CD4-positive, alpha-beta T cell (primary cell): ENCODE results near the gene THRB. TPM values are rescaled to one million over a fixed set of nuclear protein-coding genes. Genes with fewer than 3 reads are reported as not detected.

Experiments
- ATAC-seq: fragments of 200-7000 bp; cut with Tn5 transposase; one replicate; pipeline ENCODE4 v1.10.0; 2022; ENCODE audit warnings: mild to moderate bottlenecking; ENCODE audit not compliant: poor library complexity
- CTCF ChIA-PET: fragments of 350-600 bp; sonication (Branson Sonifier 250); formaldehyde crosslinking; loops from one replicate; lab custom pipeline; 2021; ENCODE audit warnings: antibody characterized with exemption, inconsistent platforms; lab: Charles Lee
- POLR2A ChIA-PET: fragments of 350-600 bp; sonication (Branson Sonifier 250); formaldehyde crosslinking; loops from one replicate; lab custom pipeline; 2021; ENCODE audit warnings: antibody characterized with exemption, inconsistent platforms; lab: Charles Lee
- DNase-seq, 14 experiments: peaks; one replicate each; pipeline ENCODE4 v3.0.0-alpha.2; 2013 to 2020; ENCODE audit warnings: mixed read lengths in 2 of 14
- H3K27ac ChIP-seq, 2 donors: one replicate each; pipeline versions ENCODE4 v1.5.1 to v1.7.0; 2013; ENCODE audit warnings: low read length in 2 of 2, low read depth in 1 of 2, mild to moderate bottlenecking in 1 of 2
- H3K27me3 ChIP-seq, 2 experiments: 1 replicate in 1 of 2; 2 replicates in 1 of 2; pipeline versions ENCODE4 v1.6.1 to v1.7.0; 2013; ENCODE audit warnings: low read length in 2 of 2, control low read depth in 1 of 2, mild to moderate bottlenecking in 1 of 2, moderate library complexity in 1 of 2; ENCODE audit not compliant: insufficient read depth in 2 of 2, control insufficient read depth in 1 of 2
- H3K36me3 ChIP-seq: one replicate; pipeline ENCODE4 v1.6.1; 2013; ENCODE audit warnings: low read length, control low read depth; ENCODE audit not compliant: insufficient read depth
- H3K4me1 ChIP-seq: one replicate; pipeline ENCODE4 v1.6.1; 2013; ENCODE audit warnings: low read length, control low read depth; ENCODE audit not compliant: insufficient read depth
- H3K4me3 ChIP-seq: one replicate; pipeline ENCODE4 v1.5.1; 2013; ENCODE audit warnings: mild to moderate bottlenecking, low read length, moderate library complexity
- H3K9me3 ChIP-seq, 2 experiments: 1 replicate in 1 of 2; 2 replicates in 1 of 2; pipeline versions ENCODE4 v1.6.1 to v1.7.0; 2013; ENCODE audit warnings: low read length in 2 of 2, mild to moderate bottlenecking in 2 of 2, control low read depth in 1 of 2, moderate library complexity in 1 of 2; ENCODE audit not compliant: control insufficient read depth in 1 of 2, insufficient read depth in 1 of 2
- H3K27ac Mint-ChIP-seq: one replicate; pipeline ENCODE4 v1.8.0; 2020; ENCODE audit warnings: mixed read lengths
- H3K27me3 Mint-ChIP-seq: one replicate; pipeline ENCODE4 v1.8.0; 2021; ENCODE audit warnings: mixed read lengths
- H3K36me3 Mint-ChIP-seq: one replicate; pipeline ENCODE4 v1.8.0; 2021; ENCODE audit warnings: low read depth, mixed read lengths
- H3K4me1 Mint-ChIP-seq: one replicate; pipeline ENCODE4 v1.8.0; 2021; ENCODE audit warnings: low read depth, mixed read lengths
- H3K4me3 Mint-ChIP-seq: one replicate; pipeline ENCODE4 v1.8.0; 2020; ENCODE audit warnings: mild to moderate bottlenecking, mixed read lengths
- H3K9me3 Mint-ChIP-seq: one replicate; pipeline ENCODE4 v1.8.0; 2020; ENCODE audit warnings: mixed read lengths
- intact Hi-C, 2 experiments: fragments of 100-400 bp; cut with DNase I in 1 of 2; cut with micrococcal nuclease in 1 of 2; formaldehyde crosslinking; loops; one replicate each; pipeline versions ENCODE4 v1.15.1 to v1.9.0; 2023 to 2025; cut with DNase I, micrococcal nuclease
- total RNA-seq, 174 experiments: library from RNA in 2 of 174; stranded (reverse) in 2 of 174; gene quantifications; one replicate each; pipeline ENCODE4 v1.2.3 and lab custom pipeline; 2021 to 2026
- TF ChIP-seq, protein P1 (sequence below): fragments of 200-600 bp; IDR thresholded peaks from one replicate; pipeline ENCODE4 v1.8.0; 2022; ENCODE audit warnings: antibody characterized with exemption, mild to moderate bottlenecking

Gene THRB
- total RNA-seq, 2 experiments from 2014 or later, result not detected

DNA sequence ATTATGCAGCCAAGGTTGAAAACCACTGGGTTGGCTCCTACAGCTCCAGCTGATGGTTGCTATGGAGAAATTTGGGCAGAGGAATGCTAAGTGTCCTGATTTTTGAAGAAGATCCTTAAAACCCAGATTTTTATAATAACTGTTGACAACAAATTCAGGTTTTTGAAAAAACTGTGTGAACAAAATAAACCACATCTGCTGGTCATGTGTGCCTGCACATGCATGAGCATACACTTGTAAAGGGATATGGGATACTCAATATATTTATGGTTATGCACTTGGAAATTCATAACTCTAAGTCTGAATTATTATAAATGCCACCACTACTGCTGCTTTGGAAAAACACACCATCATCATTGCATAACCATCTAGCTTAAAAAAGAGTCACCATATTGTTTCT, 133.7 kb downstream of the THRB start:
- H3K27me3 ChIP-seq, result no peaks in the 10 kb centered on the region
- ATAC-seq, result no peak
- ChIA-PET CTCF (no interaction called here), POLR2A (no interaction called here)
- no peak overlapping the region for H3K4me3 ChIP-seq
- Mint-ChIP-seq H3K27me3 (no peaks in the 10 kb centered on the region), H3K9me3 (no peaks in the 10 kb centered on the region), H3K4me1 (no peaks in the 10 kb centered on the region), H3K27ac (no peak overlapping the region), H3K4me3 (no peak overlapping the region), H3K36me3 (no peaks in the 10 kb centered on the region)
- no peak overlapping the region for H3K27ac ChIP-seq
- no peaks in the 10 kb centered on the region for H3K36me3 ChIP-seq
- no peaks in the 10 kb centered on the region for H3K4me1 ChIP-seq
- DNase-seq, result no peak
- intact Hi-C loops, result no loop called here
- no peaks in the 10 kb centered on the region for H3K9me3 ChIP-seq
- TF ChIP-seq, protein P1, sequence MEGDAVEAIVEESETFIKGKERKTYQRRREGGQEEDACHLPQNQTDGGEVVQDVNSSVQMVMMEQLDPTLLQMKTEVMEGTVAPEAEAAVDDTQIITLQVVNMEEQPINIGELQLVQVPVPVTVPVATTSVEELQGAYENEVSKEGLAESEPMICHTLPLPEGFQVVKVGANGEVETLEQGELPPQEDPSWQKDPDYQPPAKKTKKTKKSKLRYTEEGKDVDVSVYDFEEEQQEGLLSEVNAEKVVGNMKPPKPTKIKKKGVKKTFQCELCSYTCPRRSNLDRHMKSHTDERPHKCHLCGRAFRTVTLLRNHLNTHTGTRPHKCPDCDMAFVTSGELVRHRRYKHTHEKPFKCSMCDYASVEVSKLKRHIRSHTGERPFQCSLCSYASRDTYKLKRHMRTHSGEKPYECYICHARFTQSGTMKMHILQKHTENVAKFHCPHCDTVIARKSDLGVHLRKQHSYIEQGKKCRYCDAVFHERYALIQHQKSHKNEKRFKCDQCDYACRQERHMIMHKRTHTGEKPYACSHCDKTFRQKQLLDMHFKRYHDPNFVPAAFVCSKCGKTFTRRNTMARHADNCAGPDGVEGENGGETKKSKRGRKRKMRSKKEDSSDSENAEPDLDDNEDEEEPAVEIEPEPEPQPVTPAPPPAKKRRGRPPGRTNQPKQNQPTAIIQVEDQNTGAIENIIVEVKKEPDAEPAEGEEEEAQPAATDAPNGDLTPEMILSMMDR, result no peak

DNA sequence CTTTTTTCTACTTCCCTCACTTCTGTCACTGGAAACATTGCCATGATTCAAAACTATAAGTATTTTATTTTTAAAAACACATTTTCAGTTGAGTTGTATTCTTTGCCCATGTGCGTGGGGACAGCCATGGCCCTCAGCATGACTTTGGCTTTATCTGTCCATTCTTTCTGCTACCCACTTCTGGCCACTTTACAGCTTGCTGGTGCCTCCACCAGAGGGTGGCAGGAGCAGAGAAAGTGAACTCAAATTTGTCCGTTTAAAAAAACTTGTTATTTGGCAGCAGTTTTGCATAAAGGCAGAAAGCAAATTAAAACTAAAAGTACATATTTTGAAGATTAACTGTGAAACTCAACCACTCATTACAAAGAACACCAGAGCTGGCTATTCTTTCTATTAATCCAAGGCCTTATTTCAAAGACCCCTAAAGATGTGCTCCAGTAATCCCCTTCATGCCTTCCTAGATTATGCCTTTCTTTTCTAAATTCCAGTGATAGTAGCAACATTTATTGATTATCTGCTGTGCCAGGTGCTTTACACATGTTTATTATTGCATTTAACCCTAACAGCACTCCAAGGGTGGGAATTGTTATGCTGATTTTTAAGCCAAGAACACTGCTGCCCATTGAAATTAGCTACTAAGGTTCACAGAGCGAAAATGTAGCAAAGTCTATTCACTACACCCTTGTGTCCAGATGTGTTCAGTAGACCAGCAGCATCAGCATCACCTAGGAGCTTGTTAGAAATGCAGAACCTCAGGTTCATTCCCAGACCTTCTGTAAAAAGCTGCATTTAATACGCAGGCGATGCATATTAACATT, 134.8 kb downstream of the THRB start:
- Mint-ChIP-seq H3K36me3 (no peaks in the 10 kb centered on the region), H3K4me1 (no peaks in the 10 kb centered on the region), H3K4me3 (no peak overlapping the region), H3K27ac (no peak overlapping the region), H3K27me3 (no peaks in the 10 kb centered on the region), H3K9me3 (no peaks in the 10 kb centered on the region)
- POLR2A ChIA-PET, result no interaction called here
- no peaks in the 10 kb centered on the region for H3K9me3 ChIP-seq
- TF ChIP-seq, protein P1, result no peak
- intact Hi-C loops, result no loop called here
- H3K27me3 ChIP-seq, result no peaks in the 10 kb centered on the region
- H3K27ac ChIP-seq, result no peak overlapping the region
- H3K4me1 ChIP-seq, result no peaks in the 10 kb centered on the region
- CTCF ChIA-PET, result no interaction called here
- no peaks in the 10 kb centered on the region for H3K36me3 ChIP-seq
- no peak for ATAC-seq
- no peak for DNase-seq
- no peak overlapping the region for H3K4me3 ChIP-seq

DNA sequence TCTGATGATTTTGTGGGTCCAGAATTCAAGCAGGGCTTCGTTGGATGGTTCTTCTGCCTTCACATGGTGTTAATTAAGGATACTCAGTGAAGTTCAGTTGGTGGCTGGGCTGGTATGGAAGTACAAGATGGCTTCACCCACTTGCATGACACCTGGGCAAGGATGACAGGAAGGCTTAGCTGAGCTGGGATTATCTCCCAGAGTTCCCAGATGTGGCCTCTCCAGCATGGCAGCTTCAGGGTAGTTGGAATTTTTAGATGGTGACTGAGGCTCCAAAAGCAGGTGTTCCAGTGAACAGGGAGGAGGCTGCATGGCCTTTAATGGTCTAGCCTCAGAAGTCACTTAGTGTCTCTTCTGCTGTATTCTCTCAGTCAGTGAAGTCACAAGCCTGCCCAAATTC, 135.5 kb downstream of the THRB start:
- ATAC-seq (no peak), DNase-seq (no peak)
- Mint-ChIP-seq H3K36me3 (no peaks in the 10 kb centered on the region), H3K27me3 (no peaks in the 10 kb centered on the region), H3K9me3 (no peaks in the 10 kb centered on the region), H3K27ac (no peak overlapping the region), H3K4me1 (no peaks in the 10 kb centered on the region), H3K4me3 (no peak overlapping the region)
- Histone ChIP-seq H3K4me1 (no peaks in the 10 kb centered on the region), H3K27ac (no peak overlapping the region), H3K9me3 (no peaks in the 10 kb centered on the region), H3K27me3 (no peaks in the 10 kb centered on the region), H3K4me3 (no peak overlapping the region), H3K36me3 (no peaks in the 10 kb centered on the region)
- CTCF ChIA-PET, result no interaction called here
- POLR2A ChIA-PET, result no interaction called here
- TF ChIP-seq, protein P1, result no peak
- intact Hi-C loops, result no loop called here
